KMS-11 (cell line): ENCODE data around the gene CD1E.

ENCODE experiments used
- H2AFZ ChIP-seq: fragments of 200-600 bp; sonication (generic); 2 replicates; pipeline ENCODE4 v1.6.1; 2016; ENCODE audit warnings: antibody characterized with exemption, mixed run types, low read depth
- H3K27ac ChIP-seq: fragments of 200-600 bp; sonication (generic); 2 replicates; pipeline ENCODE4 v1.6.1; 2016; ENCODE audit warnings: mild to moderate bottlenecking, mixed run types
- H3K27me3 ChIP-seq: fragments of 200-600 bp; sonication (generic); 2 replicates; pipeline ENCODE4 v1.6.1; 2017; ENCODE audit warnings: mild to moderate bottlenecking, low read depth, mixed run types, moderate library complexity; ENCODE audit not compliant: insufficient read depth
- H3K36me3 ChIP-seq: fragments of 200-600 bp; sonication (generic); 2 replicates; pipeline ENCODE4 v1.6.1; 2017; ENCODE audit warnings: mild to moderate bottlenecking, mixed run types; ENCODE audit not compliant: insufficient read depth
- H3K4me1 ChIP-seq: fragments of 200-600 bp; sonication (generic); 2 replicates; pipeline ENCODE4 v1.6.1; 2016; ENCODE audit warnings: mild to moderate bottlenecking, low read depth, mixed run types; ENCODE audit not compliant: poor library complexity, severe bottlenecking
- H3K4me2 ChIP-seq: fragments of 200-600 bp; sonication (generic); 2 replicates; pipeline ENCODE4 v1.7.0; 2016; ENCODE audit warnings: mild to moderate bottlenecking, mixed run types
- H3K4me3 ChIP-seq: fragments of 200-600 bp; sonication (generic); IDR thresholded peaks from 2 replicates; pipeline ENCODE4 v1.6.1; 2017; ENCODE audit warnings: low read depth, low read length, mixed read lengths; ENCODE audit not compliant: insufficient read depth
- H3K79me2 ChIP-seq: fragments of 200-600 bp; sonication (generic); 2 replicates; pipeline ENCODE4 v1.6.1; 2016; ENCODE audit warnings: low read depth, mixed run types; ENCODE audit not compliant: insufficient read depth
- H3K9ac ChIP-seq: fragments of 200-600 bp; sonication (generic); 2 replicates; pipeline ENCODE4 v1.6.1; 2016; ENCODE audit warnings: mild to moderate bottlenecking, mixed run types
- H4K20me1 ChIP-seq: fragments of 200-600 bp; sonication (generic); 2 replicates; pipeline ENCODE4 v1.6.1; 2016; ENCODE audit warnings: mild to moderate bottlenecking, mixed run types; ENCODE audit not compliant: insufficient read depth
- TF ChIP-seq, protein P1 (sequence below): fragments of 200-600 bp; sonication (generic); conservative IDR thresholded peaks from 2 replicates; pipeline ENCODE4 v1.6.1; 2017; ENCODE audit warnings: low read depth, mild to moderate bottlenecking, antibody characterized with exemption, low read length, moderate library complexity, mixed read lengths

Gene CD1E

DNA sequence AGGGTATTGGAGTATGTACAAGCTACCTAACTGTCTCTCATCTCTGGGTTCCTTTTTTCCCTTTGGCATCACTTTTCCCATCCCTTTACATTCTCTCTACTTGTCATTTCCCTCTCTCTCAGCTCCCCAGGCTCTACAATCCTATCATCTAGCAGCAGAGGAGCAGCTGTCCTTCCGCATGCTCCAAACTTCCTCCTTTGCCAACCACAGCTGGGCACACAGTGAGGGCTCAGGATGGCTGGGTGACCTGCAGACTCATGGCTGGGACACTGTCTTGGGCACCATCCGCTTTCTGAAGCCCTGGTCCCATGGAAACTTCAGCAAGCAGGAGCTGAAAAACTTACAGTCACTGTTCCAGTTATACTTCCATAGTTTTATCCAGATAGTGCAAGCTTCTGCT, 561 bp downstream of the CD1E start:
- TF ChIP-seq, protein P1, sequence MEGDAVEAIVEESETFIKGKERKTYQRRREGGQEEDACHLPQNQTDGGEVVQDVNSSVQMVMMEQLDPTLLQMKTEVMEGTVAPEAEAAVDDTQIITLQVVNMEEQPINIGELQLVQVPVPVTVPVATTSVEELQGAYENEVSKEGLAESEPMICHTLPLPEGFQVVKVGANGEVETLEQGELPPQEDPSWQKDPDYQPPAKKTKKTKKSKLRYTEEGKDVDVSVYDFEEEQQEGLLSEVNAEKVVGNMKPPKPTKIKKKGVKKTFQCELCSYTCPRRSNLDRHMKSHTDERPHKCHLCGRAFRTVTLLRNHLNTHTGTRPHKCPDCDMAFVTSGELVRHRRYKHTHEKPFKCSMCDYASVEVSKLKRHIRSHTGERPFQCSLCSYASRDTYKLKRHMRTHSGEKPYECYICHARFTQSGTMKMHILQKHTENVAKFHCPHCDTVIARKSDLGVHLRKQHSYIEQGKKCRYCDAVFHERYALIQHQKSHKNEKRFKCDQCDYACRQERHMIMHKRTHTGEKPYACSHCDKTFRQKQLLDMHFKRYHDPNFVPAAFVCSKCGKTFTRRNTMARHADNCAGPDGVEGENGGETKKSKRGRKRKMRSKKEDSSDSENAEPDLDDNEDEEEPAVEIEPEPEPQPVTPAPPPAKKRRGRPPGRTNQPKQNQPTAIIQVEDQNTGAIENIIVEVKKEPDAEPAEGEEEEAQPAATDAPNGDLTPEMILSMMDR = no peak
- H2AFZ ChIP-seq = no peak overlapping the region
- no peaks in the 10 kb centered on the region for H3K27me3 ChIP-seq
- H3K79me2 ChIP-seq = no peaks in the 10 kb centered on the region
- H3K4me1 ChIP-seq = no peaks in the 10 kb centered on the region
- H3K27ac ChIP-seq = no peak overlapping the region
- no peak overlapping the region for H3K4me3 ChIP-seq
- no peaks in the 10 kb centered on the region for H4K20me1 ChIP-seq
- H3K36me3 ChIP-seq = no peaks in the 10 kb centered on the region
- no peak overlapping the region for H3K9ac ChIP-seq
- no peak overlapping the region for H3K4me2 ChIP-seq

DNA sequence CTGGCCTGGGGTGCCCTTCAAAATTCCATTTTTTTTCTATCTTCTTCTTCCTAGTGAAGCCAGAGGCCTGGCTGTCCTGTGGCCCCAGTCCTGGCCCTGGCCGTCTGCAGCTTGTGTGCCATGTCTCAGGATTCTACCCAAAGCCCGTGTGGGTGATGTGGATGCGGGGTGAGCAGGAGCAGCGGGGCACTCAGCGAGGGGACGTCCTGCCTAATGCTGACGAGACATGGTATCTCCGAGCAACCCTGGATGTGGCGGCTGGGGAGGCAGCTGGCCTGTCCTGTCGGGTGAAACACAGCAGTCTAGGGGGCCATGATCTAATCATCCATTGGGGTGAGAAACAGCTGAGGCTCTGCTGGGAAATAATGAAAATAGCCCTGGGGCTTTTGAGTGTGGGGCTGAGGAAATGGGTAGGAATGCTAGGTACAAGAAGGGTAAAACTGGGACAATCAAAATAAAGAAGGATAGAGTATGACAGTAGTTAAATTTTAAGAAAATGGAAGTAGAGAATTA, 2.1 kb downstream of the CD1E start:
- no peak overlapping the region for H3K27ac ChIP-seq
- H3K4me3 ChIP-seq = no peak overlapping the region
- H3K4me1 ChIP-seq = no peaks in the 10 kb centered on the region
- no peaks in the 10 kb centered on the region for H3K79me2 ChIP-seq
- no peaks in the 10 kb centered on the region for H4K20me1 ChIP-seq
- H3K9ac ChIP-seq = no peak overlapping the region
- no peak overlapping the region for H3K4me2 ChIP-seq
- H2AFZ ChIP-seq = no peak overlapping the region
- TF ChIP-seq, protein P1 = no peak
- H3K27me3 ChIP-seq = no peaks in the 10 kb centered on the region
- H3K36me3 ChIP-seq = no peaks in the 10 kb centered on the region

DNA sequence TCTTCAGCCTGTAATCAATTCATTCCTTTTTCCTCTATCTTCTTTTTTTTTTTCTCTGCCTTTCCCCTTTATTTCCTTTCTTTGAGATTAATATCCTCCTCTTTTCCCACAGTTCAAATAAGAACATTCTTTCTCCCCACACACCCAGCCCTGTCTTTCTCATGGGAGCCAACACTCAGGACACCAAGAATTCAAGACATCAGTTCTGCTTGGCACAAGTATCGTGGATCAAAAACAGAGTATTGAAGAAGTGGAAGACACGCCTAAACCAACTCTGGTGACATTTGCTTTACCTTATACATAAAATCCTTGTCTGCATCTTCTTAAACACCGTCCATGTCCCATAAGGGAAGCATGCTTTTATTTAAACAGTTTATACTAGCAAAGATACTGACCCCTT, 2.9 kb downstream of the CD1E start:
- Histone ChIP-seq H3K9ac (no peak overlapping the region), H3K4me2 (no peak overlapping the region), H3K27ac (no peak overlapping the region), H3K4me1 (no peaks in the 10 kb centered on the region), H3K79me2 (no peaks in the 10 kb centered on the region), H2AFZ (no peak overlapping the region), H3K27me3 (no peaks in the 10 kb centered on the region), H3K4me3 (no peak overlapping the region), H3K36me3 (no peaks in the 10 kb centered on the region), H4K20me1 (no peaks in the 10 kb centered on the region)
- TF ChIP-seq, protein P1 = no peak

DNA sequence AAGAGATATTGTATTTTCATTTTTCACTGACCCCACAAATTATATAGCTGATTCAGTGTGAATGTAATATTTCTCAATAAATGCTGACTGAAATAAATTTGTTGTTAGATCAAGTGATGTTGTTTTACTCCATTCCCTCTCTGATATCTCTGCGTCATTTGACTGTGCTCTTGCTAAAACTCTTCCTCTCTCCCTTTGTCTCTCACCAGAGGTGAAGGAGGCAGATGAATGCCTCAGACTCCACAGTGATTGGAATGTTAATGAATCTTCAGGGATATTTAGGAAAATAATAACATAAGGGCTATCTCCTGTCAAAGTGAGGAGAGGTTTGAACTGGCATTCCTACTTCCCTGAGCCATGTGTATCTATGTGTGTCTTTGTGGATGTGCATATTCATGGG, 3.7 kb downstream of the CD1E start:
- TF ChIP-seq, protein P1 = no peak
- Histone ChIP-seq H3K27me3 (no peaks in the 10 kb centered on the region), H3K27ac (no peak overlapping the region), H3K79me2 (no peaks in the 10 kb centered on the region), H3K4me2 (no peak overlapping the region), H3K36me3 (no peaks in the 10 kb centered on the region), H4K20me1 (no peaks in the 10 kb centered on the region), H3K4me3 (no peak overlapping the region), H2AFZ (no peak overlapping the region), H3K4me1 (no peaks in the 10 kb centered on the region), H3K9ac (no peak overlapping the region)
